ENCODE measurements around the gene TAB2.

DNA sequence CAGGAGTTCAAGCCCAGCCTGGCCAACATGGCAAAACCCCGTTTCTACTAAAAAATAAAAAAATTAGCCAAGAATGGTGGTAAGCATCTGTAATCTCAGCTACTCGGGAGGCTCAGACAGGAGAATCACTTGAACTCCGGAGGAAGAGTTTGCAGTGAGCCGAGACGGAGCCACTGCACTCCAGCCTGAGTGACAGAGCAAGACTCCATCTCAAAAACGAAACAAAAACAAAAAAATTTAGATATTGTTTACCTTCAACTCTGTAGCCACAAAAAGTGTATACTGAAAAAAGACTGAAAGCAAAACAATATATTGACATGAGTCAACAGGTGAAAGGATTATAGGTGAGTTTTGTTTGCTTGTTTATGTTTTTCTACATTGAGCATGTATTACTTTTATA, 30.6 kb upstream of the TAB2 start:
- TF ChIP-seq, protein P1, sequence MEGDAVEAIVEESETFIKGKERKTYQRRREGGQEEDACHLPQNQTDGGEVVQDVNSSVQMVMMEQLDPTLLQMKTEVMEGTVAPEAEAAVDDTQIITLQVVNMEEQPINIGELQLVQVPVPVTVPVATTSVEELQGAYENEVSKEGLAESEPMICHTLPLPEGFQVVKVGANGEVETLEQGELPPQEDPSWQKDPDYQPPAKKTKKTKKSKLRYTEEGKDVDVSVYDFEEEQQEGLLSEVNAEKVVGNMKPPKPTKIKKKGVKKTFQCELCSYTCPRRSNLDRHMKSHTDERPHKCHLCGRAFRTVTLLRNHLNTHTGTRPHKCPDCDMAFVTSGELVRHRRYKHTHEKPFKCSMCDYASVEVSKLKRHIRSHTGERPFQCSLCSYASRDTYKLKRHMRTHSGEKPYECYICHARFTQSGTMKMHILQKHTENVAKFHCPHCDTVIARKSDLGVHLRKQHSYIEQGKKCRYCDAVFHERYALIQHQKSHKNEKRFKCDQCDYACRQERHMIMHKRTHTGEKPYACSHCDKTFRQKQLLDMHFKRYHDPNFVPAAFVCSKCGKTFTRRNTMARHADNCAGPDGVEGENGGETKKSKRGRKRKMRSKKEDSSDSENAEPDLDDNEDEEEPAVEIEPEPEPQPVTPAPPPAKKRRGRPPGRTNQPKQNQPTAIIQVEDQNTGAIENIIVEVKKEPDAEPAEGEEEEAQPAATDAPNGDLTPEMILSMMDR (conservative IDR thresholded peaks at IDR 0.05; ENCODE audit: low read depth in 2 of 2) = no peak
- no peak for TF ChIP-seq EZH2phosphoT487 (IDR thresholded peaks at IDR 0.05; ENCODE audit: unreplicated experiment)
- TF ChIP-seq EZH2 (IDR thresholded peaks at IDR 0.05; ENCODE audit: low read depth, unreplicated experiment) = no peak
- TF ChIP-seq ZNF331 (CRISPR knock-in tag; IDR thresholded peaks at IDR 0.05; ENCODE audit: low read depth) = no peak
- TF ChIP-seq POLR2AphosphoS5 (IDR thresholded peaks at IDR 0.05; ENCODE audit: low read depth) = no peak
- TF ChIP-seq JUNB (IDR thresholded peaks at IDR 0.05; ENCODE audit: unreplicated experiment) = no peak
